H1 (cell line): ENCODE results near the gene UTS2R. TPM values are rescaled to one million over a fixed set of nuclear protein-coding genes. Genes with fewer than 3 reads are reported as not detected.

Experiments
- CTCF ChIA-PET: fragments of 300-600 bp; sonication (Branson Sonifier 250); formaldehyde crosslinking; loops from one replicate; lab custom pipeline; 2021; ENCODE audit not compliant: partially characterized antibody; lab: Charles Lee
- POLR2A ChIA-PET: fragments of 300-600 bp; sonication (Branson Sonifier 250); formaldehyde crosslinking; loops from one replicate; lab custom pipeline; 2021; ENCODE audit warnings: inconsistent platforms; ENCODE audit not compliant: partially characterized antibody; lab: Charles Lee
- DNase-seq, 2 experiments: peaks; one replicate each; pipeline versions ENCODE4 v3.0.0 to v3.0.0-alpha.2; 2010 to 2022; ENCODE audit warnings: low spot score in 2 of 2, low read depth in 1 of 2, mixed read lengths in 1 of 2
- FAIRE-seq: peaks from 2 replicates; lab custom pipeline; 2011; peaks lifted over from hg19 to GRCh38; lab: Jason Lieb, UNC
- H2AFZ ChIP-seq: 2 replicates; pipeline ENCODE4 v1.8.1; 2012; ENCODE audit warnings: low read length, inconsistent platforms
- H2AK5ac ChIP-seq: 2 replicates; pipeline ENCODE4 v1.6.1; 2013; ENCODE audit warnings: low read depth, low read length
- H2BK120ac ChIP-seq: replicated peaks from 2 replicates; pipeline ENCODE3; 2013; ENCODE audit warnings: low read depth, low read length, inconsistent platforms
- H2BK12ac ChIP-seq: 2 replicates; pipeline ENCODE4 v1.6.1; 2013; ENCODE audit warnings: low read depth, low read length
- H2BK15ac ChIP-seq: 2 replicates; pipeline ENCODE4 v1.6.1; 2013; ENCODE audit warnings: low read length
- H2BK20ac ChIP-seq: 2 replicates; pipeline ENCODE4 v1.6.1; 2013; ENCODE audit warnings: low read length
- H2BK5ac ChIP-seq: 2 replicates; pipeline ENCODE4 v1.6.1; 2013; ENCODE audit warnings: low read depth, low read length
- H3K14ac ChIP-seq: 2 replicates; pipeline ENCODE4 v1.6.1; 2013; ENCODE audit warnings: inconsistent platforms; ENCODE audit not compliant: insufficient read length
- H3K18ac ChIP-seq: 2 replicates; pipeline ENCODE4 v1.6.1; 2013; ENCODE audit warnings: low read length; ENCODE audit errors: extremely low read depth
- H3K23ac ChIP-seq: 2 replicates; pipeline ENCODE4 v1.6.1; 2013; ENCODE audit warnings: inconsistent platforms; ENCODE audit not compliant: insufficient read length
- H3K23me2 ChIP-seq: 2 replicates; pipeline ENCODE4 v1.6.1; 2013; ENCODE audit warnings: low read depth, low read length
- H3K27ac ChIP-seq: 2 replicates; pipeline ENCODE4 v1.6.1; 2011; ENCODE audit warnings: low read depth, low read length, inconsistent platforms
- H3K27me3 ChIP-seq, 4 experiments: replicated peaks in 1 of 4; 1 replicate in 1 of 4; 2 replicates in 3 of 4; pipeline versions ENCODE4 v1.6.1 to v1.8.1; 2011 to 2013; ENCODE audit warnings: low read length in 3 of 4, mild to moderate bottlenecking in 3 of 4, inconsistent platforms in 2 of 4, mixed read lengths in 2 of 4, moderate library complexity in 1 of 4; ENCODE audit not compliant: control insufficient read depth in 3 of 4, insufficient read depth in 3 of 4; ENCODE audit errors: extremely low read depth in 1 of 4
- H3K36me3 ChIP-seq, 4 experiments: 2 replicates each; pipeline versions ENCODE4 v1.6.1 to v1.8.1; 2011 to 2013; ENCODE audit warnings: mild to moderate bottlenecking in 4 of 4, low read length in 3 of 4, moderate library complexity in 2 of 4, control low read depth in 1 of 4, inconsistent platforms in 1 of 4; ENCODE audit not compliant: insufficient read depth in 4 of 4, control insufficient read depth in 2 of 4
- H3K4ac ChIP-seq: replicated peaks from 2 replicates; pipeline ENCODE3; 2013; ENCODE audit warnings: low read length, low read depth, mixed read lengths, inconsistent platforms; ENCODE audit not compliant: insufficient read length
- H3K4me1 ChIP-seq, 4 experiments: replicated peaks in 1 of 4; 1 replicate in 1 of 4; 2 replicates in 3 of 4; pipeline versions ENCODE4 v1.6.1 to v1.8.1; 2011 to 2013; ENCODE audit warnings: low read length in 3 of 4, inconsistent platforms in 2 of 4, mixed read lengths in 1 of 4; ENCODE audit not compliant: insufficient read depth in 4 of 4, control insufficient read depth in 3 of 4
- H3K4me2 ChIP-seq, 2 experiments: 2 replicates each; pipeline versions ENCODE4 v1.6.1 to v1.8.1; 2011 to 2013; ENCODE audit warnings: low read depth in 2 of 2, low read length in 2 of 2, control low read depth in 1 of 2, inconsistent platforms in 1 of 2, mild to moderate bottlenecking in 1 of 2; ENCODE audit not compliant: insufficient read depth in 1 of 2
- H3K4me3 ChIP-seq, 4 experiments: fragments of 200-600, 300-600 bp in 1 of 4; sonication (generic), shearing (Covaris generic), sonication (Bioruptor Twin) in 1 of 4; 2 replicates each; pipeline versions ENCODE4 v1.5.1 to v1.8.1; 2011 to 2016; ENCODE audit warnings: low read length in 4 of 4, low read depth in 3 of 4, control low read depth in 2 of 4, inconsistent platforms in 2 of 4, mild to moderate bottlenecking in 2 of 4, mixed read lengths in 1 of 4, moderate library complexity in 1 of 4; ENCODE audit not compliant: insufficient read depth in 2 of 4; ENCODE audit errors: extremely low read depth in 1 of 4
- H3K56ac ChIP-seq: replicated peaks from 2 replicates; pipeline ENCODE3; 2013; ENCODE audit warnings: low read depth, mild to moderate bottlenecking, mixed read lengths, low read length, inconsistent platforms; ENCODE audit not compliant: insufficient read length
- H3K79me1 ChIP-seq: 2 replicates; pipeline ENCODE4 v1.6.1; 2013; ENCODE audit warnings: low read depth, low read length, control low read depth
- H3K79me2 ChIP-seq, 2 experiments: 2 replicates each; pipeline versions ENCODE4 v1.6.1 to v1.8.1; 2012 to 2013; ENCODE audit warnings: low read length in 2 of 2, mild to moderate bottlenecking in 2 of 2, inconsistent platforms in 1 of 2; ENCODE audit not compliant: insufficient read depth in 2 of 2, control insufficient read depth in 1 of 2
- H3K9ac ChIP-seq, 4 experiments: replicated peaks in 1 of 4; 1 replicate in 1 of 4; 2 replicates in 3 of 4; pipeline versions ENCODE4 v1.6.1 to v1.8.1; 2011 to 2013; ENCODE audit warnings: low read depth in 3 of 4, low read length in 3 of 4, control low read depth in 2 of 4, mild to moderate bottlenecking in 2 of 4, moderate library complexity in 2 of 4, inconsistent platforms in 1 of 4; ENCODE audit errors: extremely low read depth in 1 of 4
- H3K9me3 ChIP-seq, 2 experiments: 2 replicates each; pipeline versions ENCODE4 v1.6.1 to v1.8.1; 2012 to 2013; ENCODE audit warnings: mild to moderate bottlenecking in 2 of 2, moderate library complexity in 2 of 2, control low read depth in 1 of 2, inconsistent platforms in 1 of 2, low read depth in 1 of 2, low read length in 1 of 2, mixed read lengths in 1 of 2; ENCODE audit not compliant: insufficient read depth in 2 of 2
- H4K20me1 ChIP-seq, 2 experiments: replicated peaks in 1 of 2; 2 replicates each; pipeline versions ENCODE3 to v1.8.1; 2011 to 2013; ENCODE audit warnings: inconsistent platforms in 2 of 2, low read length in 2 of 2, mild to moderate bottlenecking in 1 of 2; ENCODE audit not compliant: insufficient read depth in 2 of 2, control insufficient read depth in 1 of 2
- H4K5ac ChIP-seq: 2 replicates; pipeline ENCODE4 v1.6.1; 2013; ENCODE audit warnings: low read length, low read depth, mixed read lengths, inconsistent platforms; ENCODE audit not compliant: insufficient read length
- H4K8ac ChIP-seq: 2 replicates; pipeline ENCODE4 v1.8.0; 2013; ENCODE audit warnings: mild to moderate bottlenecking, moderate library complexity, low read length, inconsistent platforms; ENCODE audit not compliant: insufficient read depth; ENCODE audit errors: extremely low read depth
- H4K91ac ChIP-seq: replicated peaks from 2 replicates; pipeline ENCODE3; 2013; ENCODE audit warnings: low read length, mixed read lengths, inconsistent platforms; ENCODE audit not compliant: insufficient read length
- CBX8 ChIP-seq: fragments of 300-800, 300-1000 bp; sonication (generic); IDR thresholded peaks from 2 replicates; pipeline ENCODE4 v1.7.1; 2016; ENCODE audit warnings: low read depth, low read length, borderline replicate concordance
- CEBPB ChIP-seq: IDR thresholded peaks from 2 replicates; pipeline ENCODE4 v1.6.1; 2012; ENCODE audit warnings: low read depth, low read length
- ZNF274 ChIP-seq: IDR thresholded peaks from 2 replicates; pipeline ENCODE4 v1.7.0; 2012; ENCODE audit warnings: low read length, borderline replicate concordance; ENCODE audit errors: extremely low read depth
- WGBS, 2 experiments: shearing (Covaris generic) in 1 of 2; methylation state at CpG; one replicate each; pipeline versions ENCODE4 v1.1.6 to v1.1.7; 2013 to 2015; ENCODE audit warnings: low lambda C conversion rate in 2 of 2, mixed read lengths in 2 of 2, inconsistent platforms in 1 of 2, low coverage in 1 of 2, missing lambda C conversion rate in 1 of 2; ENCODE audit not compliant: insufficient replicate concordance in 2 of 2, insufficient coverage in 1 of 2, insufficient read length in 1 of 2; ENCODE audit errors: extremely low coverage in 1 of 2, missing lambda C conversion rate in 1 of 2; 5-methylcytosine and 5-hydroxymethylcytosine counted together
- polyA plus RNA-seq, 7 experiments: library from polyadenylated mRNA; depleted of rRNA in 3 of 7; stranded (reverse) in 5 of 7; unstranded in 2 of 7; fragments of >200 nt in 5 of 7; fragments of 200-250 nt in 2 of 7; gene quantifications; 1 replicate in 5 of 7; 2 replicates in 1 of 7; 4 replicates in 1 of 7; pipeline versions ENCODE4 v1.2.1 to v1.2.3, GENCODE V29; 2011 to 2013; ENCODE audit warnings: missing spikeins in 2 of 7, mixed read lengths in 2 of 7
- total RNA-seq: library from RNA; stranded (reverse); fragmentation: NEBNext Ultra II Directional; extraction: Animal tissue kit (Norgen Biotek cat#: 25700); gene quantifications from 2 replicates; pipeline ENCODE4 v1.2.1, GENCODE V29; 2021

UTS2R gene
- total and polyA plus RNA-seq, 2 of the 8 experiments (the other 6 are each of a cell fraction or from before 2014, with no cell fraction given) = 0.27 TPM; not detected in 1

DNA sequence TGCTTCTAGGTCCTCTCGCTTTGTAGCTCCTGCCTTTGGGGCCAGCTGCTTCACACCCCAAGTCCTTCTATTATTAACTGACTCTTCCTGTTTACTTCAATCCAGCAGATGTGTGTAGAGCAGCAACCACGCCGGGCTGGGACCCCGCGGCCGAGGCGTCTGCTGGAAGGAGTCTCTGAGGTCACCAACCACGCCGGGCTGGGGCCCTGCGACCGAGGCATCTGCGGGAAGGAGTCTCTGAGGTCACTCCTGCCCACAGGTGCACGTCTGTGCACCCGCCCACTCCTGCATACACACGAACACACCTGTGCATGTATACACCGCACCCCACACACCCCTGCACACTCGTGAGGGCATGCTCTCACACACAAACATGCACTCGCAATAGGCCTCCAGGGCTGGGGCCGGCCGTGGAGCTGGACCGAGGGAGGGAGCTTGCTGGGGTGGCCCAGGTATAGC lies 20.3 kb upstream of the UTS2R start:
- CTCF ChIA-PET = interaction anchor here (0.6 to 2.3 kb wide), 24 partner anchors 12 to 1270 kb away, joined by 3 to 9 read pairs (median 4); no protein-coding TSS in a partner anchor
- no peak overlapping the region for H2AFZ ChIP-seq

More for the DNA sequence above, 20.3 kb upstream of the UTS2R start:
- Histone ChIP-seq H3K9me3 (no peaks in the 10 kb centered on the region), H3K23me2 (no peaks in the 10 kb centered on the region), H4K8ac (peak overlapping the region; percentile 59), H2AK5ac (no peak overlapping the region), H4K5ac (no peak overlapping the region), H3K4me2 (no peak overlapping the region), H2BK5ac (no peak overlapping the region), H3K79me2 (no peaks in the 10 kb centered on the region), H2BK20ac (no peak overlapping the region), H3K9ac (no peak overlapping the region), H3K14ac (no peak overlapping the region), H2BK15ac (no peak overlapping the region), H2BK120ac (no peak overlapping the region), H3K79me1 (no peaks in the 10 kb centered on the region), H3K18ac (no peak overlapping the region), H4K91ac (peak overlapping the region; percentile 65), H3K4me1 (no peaks in the 10 kb centered on the region; a peak in 1 of 7 replicates), H3K4ac (peak overlapping the region; percentile 85), H3K4me3 (no peak overlapping the region), H3K27me3 (no peaks in the 10 kb centered on the region), H3K56ac (no peak overlapping the region), H2BK12ac (no peak overlapping the region), H4K20me1 (no peaks in the 10 kb centered on the region), H3K36me3 (no peaks in the 10 kb centered on the region), H3K27ac (no peak overlapping the region), H3K23ac (no peak overlapping the region)
- WGBS, 2 experiments = 75% methylated on average over 21 of the region's 21 CpGs; no CpG with 5 or more reads in 1 of the 2 experiments
- no peak for FAIRE-seq
- POLR2A ChIA-PET = no interaction called here
- no peak for TF ChIP-seq CEBPB
- TF ChIP-seq ZNF274 = no peak
- no peak for TF ChIP-seq CBX8
- DNase-seq = no peak
